B cell (primary cell): ENCODE results near the gene NMD3. TPM values are rescaled to one million over a fixed set of nuclear protein-coding genes. Genes with fewer than 3 reads are reported as not detected.

Source experiments
- ATAC-seq: fragments of 200-7000 bp; cut with Tn5 transposase; one replicate; pipeline ENCODE4 v1.10.0; 2021; ENCODE audit warnings: low read depth, mild to moderate bottlenecking, moderate number of reproducible peaks, moderate library complexity
- CTCF ChIA-PET: fragments of 350-600 bp; sonication (Branson Sonifier 250); formaldehyde crosslinking; loops from one replicate; lab custom pipeline; 2021; ENCODE audit warnings: antibody characterized with exemption, inconsistent platforms; lab: Charles Lee
- POLR2A ChIA-PET: fragments of 350-600 bp; sonication (Branson Sonifier 250); formaldehyde crosslinking; loops from one replicate; lab custom pipeline; 2021; ENCODE audit warnings: antibody characterized with exemption; lab: Charles Lee
- DNase-seq: peaks from one replicate; pipeline ENCODE4 v3.0.0; 2013
- H2AFZ ChIP-seq: 2 replicates; pipeline ENCODE4 v1.6.1; 2012; ENCODE audit warnings: mild to moderate bottlenecking, low read depth, low read length; ENCODE audit not compliant: insufficient read depth, poor library complexity, severe bottlenecking
- H3K27ac ChIP-seq, 2 donors: 1 replicate in 1 of 2; 2 replicates in 1 of 2; pipeline ENCODE4 v1.5.1; 2012 to 2013; ENCODE audit warnings: low read length in 2 of 2, mild to moderate bottlenecking in 2 of 2, moderate library complexity in 1 of 2
- H3K27me3 ChIP-seq, 4 experiments: fragments of 200-600 bp in 1 of 4; sonication (generic) in 1 of 4; replicated peaks in 1 of 4; 1 replicate in 2 of 4; 2 replicates in 2 of 4; pipeline versions ENCODE4 v1.6.1 to v1.7.0; 2013 to 2016; ENCODE audit warnings: low read length in 3 of 4, mild to moderate bottlenecking in 2 of 4, mixed read lengths in 1 of 4, moderate library complexity in 1 of 4; ENCODE audit not compliant: insufficient read depth in 4 of 4, control insufficient read depth in 3 of 4; ENCODE audit errors: control extremely low read depth in 1 of 4
- H3K36me3 ChIP-seq, 2 experiments: replicated peaks in 1 of 2; 1 replicate in 1 of 2; 2 replicates in 1 of 2; pipeline versions ENCODE4 v1.6.1 to v1.7.1; 2013; ENCODE audit warnings: low read length in 1 of 2; ENCODE audit not compliant: insufficient read depth in 2 of 2, control insufficient read depth in 1 of 2; ENCODE audit errors: control extremely low read depth in 1 of 2, extremely low read depth in 1 of 2
- H3K4me1 ChIP-seq, 2 donors: fragments of 200-600 bp in 1 of 2; sonication (generic) in 1 of 2; 1 replicate in 1 of 2; 2 replicates in 1 of 2; pipeline versions ENCODE4 v1.5.1 to v1.6.1; 2013 to 2017; ENCODE audit warnings: low read length in 2 of 2; ENCODE audit not compliant: control insufficient read depth in 2 of 2, insufficient read depth in 2 of 2
- H3K4me2 ChIP-seq: replicated peaks from 2 replicates; pipeline ENCODE3; 2012; ENCODE audit warnings: mild to moderate bottlenecking, low read depth, low read length; ENCODE audit not compliant: poor library complexity, severe bottlenecking
- H3K4me3 ChIP-seq, 5 experiments: fragments of 200-600 bp in 1 of 5; sonication (generic) in 1 of 5; 1 replicate in 3 of 5; 2 replicates in 2 of 5; pipeline versions ENCODE4 v1.5.1 to v1.7.0; 2011 to 2016; ENCODE audit warnings: low read length in 4 of 5, mild to moderate bottlenecking in 4 of 5, low read depth in 2 of 5, control low read depth in 1 of 5, moderate library complexity in 1 of 5; ENCODE audit not compliant: insufficient read depth in 1 of 5; ENCODE audit errors: control extremely low read depth in 1 of 5, extremely low read depth in 1 of 5
- H3K79me2 ChIP-seq: fragments of 200-600 bp; sonication (generic); one replicate; pipeline ENCODE4 v1.6.0; 2016; ENCODE audit warnings: low read length; ENCODE audit not compliant: control insufficient read depth, insufficient read depth
- H3K9ac ChIP-seq: fragments of 200-600 bp; sonication (generic); 2 replicates; pipeline ENCODE4 v1.6.1; 2017; ENCODE audit warnings: mild to moderate bottlenecking, low read length, moderate library complexity
- H3K9me3 ChIP-seq, 3 donors: one replicate each; pipeline versions ENCODE4 v1.6.1 to v1.7.1; 2013; ENCODE audit warnings: low read length in 2 of 3; ENCODE audit not compliant: control insufficient read depth in 2 of 3, insufficient read depth in 1 of 3; ENCODE audit errors: control extremely low read depth in 1 of 3
- H4K20me1 ChIP-seq: 2 replicates; pipeline ENCODE4 v1.6.0; 2012; ENCODE audit warnings: mild to moderate bottlenecking, low read length; ENCODE audit not compliant: insufficient read depth, control insufficient read depth, poor library complexity, severe bottlenecking
- H3K27ac Mint-ChIP-seq: one replicate; pipeline ENCODE4 v1.8.0; 2021; ENCODE audit warnings: mixed read lengths
- H3K27me3 Mint-ChIP-seq: one replicate; pipeline ENCODE4 v1.8.0; 2021; ENCODE audit warnings: mixed read lengths
- H3K4me1 Mint-ChIP-seq: one replicate; pipeline ENCODE4 v1.8.0; 2021; ENCODE audit warnings: mixed read lengths
- H3K4me3 Mint-ChIP-seq: one replicate; pipeline ENCODE4 v1.8.0; 2021; ENCODE audit warnings: mixed read lengths
- H3K9me3 Mint-ChIP-seq: one replicate; pipeline ENCODE4 v1.8.0; 2022; ENCODE audit warnings: mixed read lengths; ENCODE audit not compliant: insufficient read depth
- EZH2 ChIP-seq: IDR thresholded peaks from 2 replicates; pipeline ENCODE4 v1.6.1; 2012; ENCODE audit warnings: borderline replicate concordance, low read depth, mild to moderate bottlenecking, moderate library complexity, low read length; ENCODE audit not compliant: insufficient read depth, poor library complexity, severe bottlenecking
- WGBS: methylation state at CpG from one replicate; pipeline ENCODE4 v1.1.5; 2013; ENCODE audit warnings: missing lambda C conversion rate; ENCODE audit not compliant: insufficient coverage; 5-methylcytosine and 5-hydroxymethylcytosine counted together
- intact Hi-C: fragments of 100-400 bp; cut with micrococcal nuclease; formaldehyde crosslinking; loops from one replicate; pipeline ENCODE4 v1.10.0; 2022
- polyA plus RNA-seq: library from polyadenylated mRNA; depleted of rRNA; stranded (reverse); fragments of >200 nt; gene quantifications from 2 replicates; pipeline ENCODE4 v1.2.3, GENCODE V29; 2012
- total RNA-seq, 2 donors: library from RNA; stranded (reverse); fragments of 120-200 nt in 1 of 2; gene quantifications; 1 replicate in 1 of 2; 2 replicates in 1 of 2; pipeline versions ENCODE4 v1.2.3 to v1.2.4, GENCODE V29; 2013 to 2022
- TF ChIP-seq, protein P1 (sequence below): fragments of 200-600 bp; IDR thresholded peaks from one replicate; pipeline ENCODE4 v1.8.0; 2022; ENCODE audit warnings: antibody characterized with exemption, mild to moderate bottlenecking

NMD3 gene
- total and polyA plus RNA-seq, 2 donors (not counting 1 experiment from before 2014, with no cell fraction given): 14.5 to 38.0 TPM

DNA sequence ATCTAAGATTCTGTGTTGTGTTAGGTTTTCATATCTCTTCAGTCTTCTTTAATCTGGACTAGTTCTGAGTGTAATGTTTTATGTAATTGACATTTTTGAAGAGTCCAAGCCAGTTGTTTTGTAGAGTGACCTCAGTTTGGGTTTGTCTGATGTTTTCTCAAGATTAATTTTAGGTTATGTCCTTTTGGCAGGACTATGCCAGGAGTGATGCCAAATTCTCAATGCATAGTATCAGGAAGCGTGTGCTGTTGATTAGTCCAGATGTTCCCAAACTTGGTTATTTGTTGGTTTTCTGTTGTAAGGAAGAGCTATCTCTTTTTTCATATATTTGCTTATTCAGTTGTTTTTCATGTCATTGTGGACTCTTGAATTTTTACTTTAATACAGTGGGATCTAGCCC, 32.6 kb downstream of the NMD3 start:
- intact Hi-C loops: no loop called here
- Histone ChIP-seq H3K27me3 (no peaks in the 10 kb centered on the region), H3K4me2 (no peak overlapping the region), H4K20me1 (no peaks in the 10 kb centered on the region), H3K9me3 (no peaks in the 10 kb centered on the region), H3K4me3 (no peak overlapping the region), H2AFZ (no peak overlapping the region), H3K9ac (no peak overlapping the region), H3K36me3 (peaks cover 10 to 40% of the 10 kb centered on the region in 2 experiments), H3K4me1 (no peaks in the 10 kb centered on the region), H3K79me2 (no peaks in the 10 kb centered on the region), H3K27ac (no peak overlapping the region)
- CTCF ChIA-PET: no interaction called here
- POLR2A ChIA-PET: interaction anchor here (0.6 kb wide), 1 partner anchor 226 kb away, joined by 3 read pairs; no protein-coding TSS in a partner anchor
- TF ChIP-seq, protein P1, sequence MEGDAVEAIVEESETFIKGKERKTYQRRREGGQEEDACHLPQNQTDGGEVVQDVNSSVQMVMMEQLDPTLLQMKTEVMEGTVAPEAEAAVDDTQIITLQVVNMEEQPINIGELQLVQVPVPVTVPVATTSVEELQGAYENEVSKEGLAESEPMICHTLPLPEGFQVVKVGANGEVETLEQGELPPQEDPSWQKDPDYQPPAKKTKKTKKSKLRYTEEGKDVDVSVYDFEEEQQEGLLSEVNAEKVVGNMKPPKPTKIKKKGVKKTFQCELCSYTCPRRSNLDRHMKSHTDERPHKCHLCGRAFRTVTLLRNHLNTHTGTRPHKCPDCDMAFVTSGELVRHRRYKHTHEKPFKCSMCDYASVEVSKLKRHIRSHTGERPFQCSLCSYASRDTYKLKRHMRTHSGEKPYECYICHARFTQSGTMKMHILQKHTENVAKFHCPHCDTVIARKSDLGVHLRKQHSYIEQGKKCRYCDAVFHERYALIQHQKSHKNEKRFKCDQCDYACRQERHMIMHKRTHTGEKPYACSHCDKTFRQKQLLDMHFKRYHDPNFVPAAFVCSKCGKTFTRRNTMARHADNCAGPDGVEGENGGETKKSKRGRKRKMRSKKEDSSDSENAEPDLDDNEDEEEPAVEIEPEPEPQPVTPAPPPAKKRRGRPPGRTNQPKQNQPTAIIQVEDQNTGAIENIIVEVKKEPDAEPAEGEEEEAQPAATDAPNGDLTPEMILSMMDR: no peak
- TF ChIP-seq EZH2: no peak
- DNase-seq (no peak), ATAC-seq (no peak)
- H3K27ac Mint-ChIP-seq: no peak overlapping the region
- H3K4me3 Mint-ChIP-seq: no peak overlapping the region
- WGBS: no CpG with 5 or more reads among the region's 1 CpG
- no peaks in the 10 kb centered on the region for H3K4me1 Mint-ChIP-seq
- H3K27me3 Mint-ChIP-seq: no peaks in the 10 kb centered on the region
- H3K9me3 Mint-ChIP-seq: no peaks in the 10 kb centered on the region

DNA sequence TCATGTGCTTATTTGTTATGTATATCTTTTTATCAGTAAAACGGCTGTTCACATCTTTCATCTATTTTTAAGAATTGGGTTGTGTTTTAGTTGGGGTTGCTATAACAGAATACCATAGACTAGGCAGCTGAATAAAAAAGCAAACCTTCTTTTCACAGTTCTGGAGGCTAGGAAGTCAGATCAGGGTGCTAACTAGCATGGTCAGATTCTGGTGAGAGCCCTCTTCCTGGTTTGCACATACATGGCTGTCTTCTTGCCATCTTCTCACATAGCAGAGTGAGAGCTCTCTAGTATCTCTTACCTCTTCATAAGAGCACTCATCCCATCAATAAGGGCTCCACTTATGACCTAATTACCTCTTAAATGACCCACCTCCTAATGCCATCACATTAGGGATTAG, 33.8 kb downstream of the NMD3 start:
- H3K27me3 Mint-ChIP-seq: no peaks in the 10 kb centered on the region
- no peak overlapping the region for H2AFZ ChIP-seq
- no peaks in the 10 kb centered on the region for H3K27me3 ChIP-seq
- H3K36me3 ChIP-seq: peaks cover 4 to 33% of the 10 kb centered on the region in 2 experiments
- no peaks in the 10 kb centered on the region for H3K4me1 Mint-ChIP-seq
- H3K4me3 Mint-ChIP-seq: no peak overlapping the region
- H3K27ac Mint-ChIP-seq: no peak overlapping the region
- intact Hi-C loops: no loop called here
- H3K79me2 ChIP-seq: no peaks in the 10 kb centered on the region
- no peak overlapping the region for H3K4me3 ChIP-seq
- no peaks in the 10 kb centered on the region for H4K20me1 ChIP-seq
- H3K9me3 ChIP-seq: no peaks in the 10 kb centered on the region
- POLR2A ChIA-PET: no interaction called here
- DNase-seq: no peak
- H3K4me2 ChIP-seq: no peak overlapping the region
- no CpG with 5 or more reads among the region's 1 CpG for WGBS
- ATAC-seq: no peak
- H3K9me3 Mint-ChIP-seq: peaks cover under 1% of the 10 kb centered on the region
- CTCF ChIA-PET: interaction anchor here (1.4 kb wide), 1 partner anchor 15 kb away, joined by 3 read pairs; no protein-coding TSS in a partner anchor
- H3K4me1 ChIP-seq: no peaks in the 10 kb centered on the region
- H3K9ac ChIP-seq: no peak overlapping the region
- no peak overlapping the region for H3K27ac ChIP-seq
- TF ChIP-seq, protein P1: no peak
- no peak for TF ChIP-seq EZH2
